HG03469 (cell line): ENCODE results near the gene MITF.

Source experiments
- ATAC-seq: cut with Tn5 transposase; IDR thresholded peaks from one replicate; pipeline ENCODE4 v1.9.1; 2021; ENCODE audit warnings: mild to moderate bottlenecking, moderate library complexity, moderate number of reproducible peaks; ENCODE audit not compliant: unreplicated experiment

The MITF gene

GRCh38 chr3:69866988-69867720, 127.9 kb downstream of the MITF start:
- no peak for ATAC-seq

DNA sequence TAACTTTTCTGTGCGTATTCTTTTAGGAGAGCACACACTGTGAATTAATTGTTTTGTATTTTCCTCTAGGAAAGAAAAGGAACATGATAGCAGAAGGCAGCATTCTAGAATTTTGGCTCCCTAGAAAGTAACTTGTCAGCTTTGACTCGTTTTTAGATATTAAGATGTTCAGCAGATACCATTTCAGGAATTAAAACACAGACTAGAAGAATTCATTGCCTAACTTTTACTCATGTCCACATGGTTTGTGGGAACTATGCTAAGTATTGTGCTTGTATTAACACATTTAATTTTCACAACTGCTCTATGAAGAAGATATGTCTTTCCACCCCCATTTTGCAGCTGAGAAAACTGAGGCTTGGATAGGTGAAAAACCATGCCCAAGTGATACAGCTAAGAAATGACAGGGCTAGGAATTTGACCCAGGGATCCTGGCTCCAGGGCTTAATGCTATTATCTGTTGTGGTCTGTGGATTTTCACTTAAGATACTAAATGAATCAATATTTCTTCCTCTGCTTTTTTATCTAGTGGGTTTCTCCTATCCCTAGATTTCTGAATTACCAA, 128.8 kb downstream of the MITF start:
- no peak for ATAC-seq

GRCh38 chr3:69868841-69869420, 129.7 kb downstream of the MITF start:
- no peak for ATAC-seq

DNA sequence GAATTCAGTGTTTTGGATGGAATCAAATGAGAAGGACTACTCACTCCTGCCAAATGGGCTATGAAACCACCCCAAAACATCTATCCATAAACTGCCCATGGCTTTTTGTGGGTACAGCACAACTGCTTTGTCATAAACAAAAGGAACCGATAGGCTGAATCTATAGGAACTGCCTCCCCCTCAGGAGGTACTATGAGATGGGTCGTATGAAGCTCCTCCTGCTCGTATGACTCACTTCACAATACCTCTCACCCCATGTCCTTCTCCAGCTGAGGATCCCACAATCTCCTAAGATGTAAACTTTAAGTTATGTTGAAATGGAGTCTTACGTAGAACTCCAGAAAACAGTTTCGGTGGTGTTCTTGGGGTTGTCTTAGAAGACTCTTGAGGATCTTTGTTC, 130.4 kb downstream of the MITF start:
- no peak for ATAC-seq

DNA sequence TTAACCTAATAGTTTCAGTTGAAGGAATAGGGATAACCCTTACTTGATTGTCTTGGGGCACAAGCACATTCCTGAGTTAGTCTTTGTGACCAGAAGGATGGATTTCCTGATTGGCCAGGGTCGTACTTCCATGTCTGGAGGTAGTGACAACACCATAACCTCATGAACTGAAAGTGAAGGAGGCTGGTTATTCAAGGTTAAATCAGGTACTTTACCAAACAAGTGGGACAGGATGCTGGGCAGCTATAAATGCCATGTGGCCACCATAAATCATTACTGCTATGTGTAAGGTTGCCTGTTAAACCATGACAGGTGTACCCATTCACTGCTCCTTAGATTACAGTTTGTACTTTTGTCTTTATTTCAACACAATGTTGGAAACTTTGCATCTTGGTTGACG, 132.0 kb downstream of the MITF start:
- ATAC-seq = no peak

- no peak for ATAC-seq
These were observed 132.6 kb downstream of the MITF start for GRCh38 chr3:69871868-69872267.

GRCh38 chr3:69872783-69873378, 133.6 kb downstream of the MITF start:
- no peak for ATAC-seq

- ATAC-seq = no peak
These were observed 136.8 kb downstream of the MITF start for GRCh38 chr3:69876073-69876472.

DNA sequence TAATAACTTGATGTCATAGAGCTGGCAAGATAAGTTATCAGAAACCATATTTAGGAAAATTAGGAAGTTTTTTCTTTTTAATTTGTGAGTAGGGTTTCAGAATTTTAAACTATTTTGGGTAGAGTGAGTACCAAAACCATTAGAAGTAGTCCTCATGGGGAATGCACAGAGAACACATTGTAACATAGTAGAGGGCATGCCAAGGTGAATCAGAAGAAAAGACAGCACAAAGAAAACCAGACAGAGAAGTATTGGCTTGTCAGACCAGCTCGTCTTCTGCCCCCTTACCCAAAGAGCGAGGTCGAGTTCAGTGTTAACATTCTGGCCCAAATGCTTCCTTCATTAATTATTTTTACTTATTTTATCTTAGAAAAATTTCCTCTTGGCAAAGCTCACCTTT, 139.0 kb downstream of the MITF start:
- no peak for ATAC-seq

DNA sequence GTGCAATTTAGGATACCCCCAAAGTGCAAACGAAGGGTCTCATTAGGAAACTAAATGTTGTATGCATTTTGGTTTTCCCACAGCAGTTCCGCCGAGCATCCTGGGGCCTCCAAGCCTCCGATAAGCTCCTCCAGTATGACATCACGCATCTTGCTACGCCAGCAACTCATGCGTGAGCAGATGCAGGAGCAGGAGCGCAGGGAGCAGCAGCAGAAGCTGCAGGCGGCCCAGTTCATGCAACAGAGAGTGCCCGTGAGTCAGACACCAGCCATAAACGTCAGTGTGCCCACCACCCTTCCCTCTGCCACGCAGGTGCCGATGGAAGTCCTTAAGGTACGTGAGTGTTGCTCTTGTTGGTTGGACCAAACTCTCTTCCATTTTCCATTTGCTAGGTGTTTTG, 139.8 kb downstream of the MITF start:
- no peak for ATAC-seq

DNA sequence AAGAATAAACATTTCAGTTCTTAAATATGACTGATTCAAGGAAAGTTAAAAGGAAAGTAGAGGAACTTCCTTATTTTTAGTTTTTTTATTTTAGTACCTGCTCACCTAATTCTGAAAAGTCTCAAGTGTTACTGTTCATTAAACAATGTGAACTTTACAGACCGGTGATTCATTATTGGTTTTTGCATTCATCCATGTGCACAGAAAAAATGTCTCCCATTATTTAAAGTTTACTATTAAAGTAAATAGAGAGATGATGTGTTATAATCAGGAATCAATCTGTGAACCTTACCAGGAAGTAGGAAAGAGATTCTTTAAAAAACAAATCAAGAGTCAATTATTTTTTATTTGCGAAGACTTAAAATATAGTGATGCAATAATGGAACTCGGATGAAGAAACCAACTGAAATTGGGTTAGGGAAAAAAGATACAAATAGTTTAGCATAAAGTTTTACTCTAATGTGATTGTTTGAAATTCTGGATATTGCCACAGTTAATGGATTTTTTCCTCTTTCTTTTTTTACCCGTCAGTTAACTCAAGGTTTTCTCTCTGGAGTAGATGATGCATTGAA, 140.9 kb downstream of the MITF start:
- no peak for ATAC-seq

- ATAC-seq = no peak
These were observed 141.8 kb downstream of the MITF start for GRCh38 chr3:69881051-69881450.

DNA sequence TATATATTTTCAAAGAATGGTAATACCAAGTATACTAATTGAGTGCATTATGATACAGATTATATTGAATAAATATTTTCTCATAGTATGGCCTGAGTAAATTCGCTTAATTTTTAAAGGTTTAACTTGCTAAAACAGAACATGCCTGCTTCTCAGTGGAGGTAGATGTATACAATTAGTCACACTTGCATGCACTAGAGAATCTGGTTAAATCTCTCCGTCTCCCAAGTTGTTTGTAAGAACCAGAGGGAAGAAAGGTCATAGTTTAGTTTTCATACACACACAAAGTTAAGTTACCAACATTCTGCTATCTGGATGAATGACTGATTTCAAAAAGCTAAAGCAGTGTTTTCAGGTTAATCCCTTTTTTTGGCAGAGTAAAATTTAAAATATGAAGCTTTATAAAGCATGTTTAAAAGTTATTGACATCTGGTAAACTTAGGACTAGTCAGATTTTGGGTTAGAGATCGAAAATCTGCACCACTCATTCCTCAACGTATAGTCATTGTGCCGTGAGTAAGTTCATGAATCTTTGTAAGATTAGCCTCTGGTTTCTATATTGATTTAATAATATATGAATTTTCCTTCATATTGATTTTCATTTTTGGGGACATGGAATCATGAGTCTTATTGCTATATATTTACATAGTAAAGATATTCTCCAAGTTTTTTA, 142.6 kb downstream of the MITF start:
- ATAC-seq = no peak

DNA sequence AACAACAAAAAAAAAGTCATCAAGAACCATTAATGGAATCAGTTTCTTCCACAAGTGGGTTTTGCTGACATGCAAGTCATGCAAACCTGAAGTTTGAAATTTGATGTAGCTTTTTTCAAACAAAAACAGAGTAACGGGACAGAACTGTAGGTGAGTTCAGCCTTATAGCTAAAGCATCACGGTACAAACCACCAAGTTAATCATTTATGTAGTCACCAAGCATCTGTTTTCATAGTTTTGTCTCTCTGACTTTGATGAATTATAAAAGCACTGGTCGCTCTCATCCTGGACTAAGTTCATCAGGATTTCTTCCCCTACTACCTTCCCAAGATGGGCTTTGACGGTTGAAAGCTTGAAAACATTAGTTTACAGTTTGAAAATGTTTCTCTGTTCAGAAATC, 143.3 kb downstream of the MITF start:
- ATAC-seq = no peak

DNA sequence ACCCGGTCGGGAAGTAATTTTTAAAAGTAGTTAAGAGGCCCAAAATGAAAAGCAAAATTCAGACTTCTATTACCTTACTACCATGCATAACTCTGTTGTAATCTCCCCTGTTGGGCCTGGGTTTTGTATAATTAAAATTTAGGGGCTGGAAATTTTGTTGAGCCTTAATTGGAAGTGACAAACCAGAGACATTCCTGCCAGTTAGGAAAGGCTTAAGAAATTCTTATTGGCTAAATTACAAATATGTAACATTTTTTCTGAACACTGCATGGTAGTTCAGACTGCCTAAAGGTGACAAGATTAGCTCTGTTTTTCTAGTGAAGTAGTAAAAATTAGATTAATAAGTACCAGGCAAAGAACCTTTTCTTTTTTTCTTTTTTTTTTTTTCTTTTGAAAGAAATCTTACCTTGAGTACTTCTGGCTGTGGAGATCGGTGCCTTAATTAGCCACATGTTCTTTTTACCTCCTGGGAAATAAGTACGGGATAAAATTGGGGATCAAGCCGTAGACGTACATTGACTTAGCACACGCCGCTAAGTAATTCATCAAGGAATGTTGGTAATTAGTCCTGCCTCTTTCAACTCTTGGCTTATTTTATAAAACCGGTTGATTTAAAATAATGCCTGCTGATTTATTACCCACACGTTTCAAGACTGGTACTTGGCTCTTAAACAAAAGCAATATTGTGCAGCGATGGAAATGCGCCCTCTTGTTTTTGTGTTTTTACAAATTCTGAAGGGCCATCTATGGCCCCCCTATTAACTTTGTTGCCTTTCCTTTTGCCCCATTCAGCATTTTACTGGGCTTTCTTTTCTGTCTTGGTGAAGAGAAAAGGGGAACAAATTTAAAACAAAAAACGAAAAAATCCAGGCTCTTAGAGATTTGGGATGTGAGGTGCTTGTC, 149.0 kb downstream of the MITF start:
- no peak for ATAC-seq

- no peak for ATAC-seq
These were observed 149.7 kb downstream of the MITF start for GRCh38 chr3:69888943-69889315.

- ATAC-seq = no peak
These were observed 150.8 kb downstream of the MITF start for GRCh38 chr3:69890084-69890483.

GRCh38 chr3:69890691-69891090, 151.4 kb downstream of the MITF start:
- no peak for ATAC-seq

DNA sequence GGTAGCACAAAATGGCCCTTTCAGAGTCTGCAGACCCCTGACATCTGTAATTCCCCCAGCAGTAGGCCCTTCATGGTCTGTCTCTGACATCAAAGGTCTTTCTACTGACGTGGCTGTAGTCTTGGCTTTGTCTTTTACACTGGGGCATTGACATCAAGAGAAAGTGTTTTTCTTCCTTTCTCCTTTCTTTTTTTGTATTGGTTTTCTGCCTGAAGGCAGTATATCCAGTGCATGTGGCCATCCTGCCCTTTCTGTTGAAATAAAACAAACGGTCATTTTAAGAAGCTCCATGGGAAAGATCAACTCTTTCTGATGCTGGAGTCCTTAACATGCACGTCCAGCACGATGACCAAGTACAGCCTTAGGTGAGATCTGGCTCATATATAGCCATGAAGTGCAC, 153.4 kb downstream of the MITF start:
- ATAC-seq = no peak

- no peak for ATAC-seq
These were observed 154.0 kb downstream of the MITF start for GRCh38 chr3:69893274-69893673.
